Tibial nerve (tissue), 4 donors: Measurements from ENCODE around the gene ADCY3.

ENCODE experiments used
- EP300 ChIP-seq, 2 donors: sonication (generic); formaldehyde crosslinking; IDR thresholded peaks; one replicate each; pipeline ENCODE4 v1.6.1; 2017; ENCODE audit warnings: antibody characterized with exemption in 2 of 2, mild to moderate bottlenecking in 1 of 2
- POLR2A ChIP-seq, 2 donors: fragments of 450-650 bp; IDR thresholded peaks; one replicate each; pipeline ENCODE4 v1.6.1; 2017; ENCODE audit warnings: antibody characterized with exemption in 2 of 2, mild to moderate bottlenecking in 2 of 2, moderate library complexity in 2 of 2
- TF ChIP-seq, protein P1 (sequence below), 5 experiments: fragments of 200-600 bp in 3 of 5; fragments of 450-650 bp in 2 of 5; sonication (generic) in 3 of 5; IDR thresholded peaks; one replicate each; pipeline ENCODE4 v1.5.1; 2016 to 2019; ENCODE audit warnings: antibody characterized with exemption in 5 of 5, mild to moderate bottlenecking in 3 of 5, moderate library complexity in 2 of 5

DNA sequence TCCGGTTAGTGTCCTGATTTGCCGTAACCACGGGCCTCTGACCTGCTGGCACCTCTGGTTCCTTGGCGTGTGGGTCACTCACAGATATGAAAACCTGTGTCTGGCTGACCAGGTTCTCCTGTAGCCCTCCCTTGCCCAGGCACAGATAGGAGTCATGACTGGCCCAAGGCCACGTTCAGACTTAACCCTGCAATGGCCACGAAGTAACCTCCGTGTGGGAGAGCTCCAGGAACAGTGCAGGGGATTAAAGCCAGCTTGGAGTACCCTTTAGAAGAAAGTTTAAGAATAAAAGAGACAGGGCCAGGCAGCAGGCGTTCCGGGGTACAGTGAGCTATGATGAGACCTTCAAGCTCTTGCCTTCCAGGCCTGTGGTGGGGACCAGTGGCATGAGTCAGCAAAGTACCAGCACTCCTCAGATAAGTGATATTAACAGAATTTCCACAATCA is 101.3 kb downstream of the ADCY3 start:
- TF ChIP-seq, protein P1, sequence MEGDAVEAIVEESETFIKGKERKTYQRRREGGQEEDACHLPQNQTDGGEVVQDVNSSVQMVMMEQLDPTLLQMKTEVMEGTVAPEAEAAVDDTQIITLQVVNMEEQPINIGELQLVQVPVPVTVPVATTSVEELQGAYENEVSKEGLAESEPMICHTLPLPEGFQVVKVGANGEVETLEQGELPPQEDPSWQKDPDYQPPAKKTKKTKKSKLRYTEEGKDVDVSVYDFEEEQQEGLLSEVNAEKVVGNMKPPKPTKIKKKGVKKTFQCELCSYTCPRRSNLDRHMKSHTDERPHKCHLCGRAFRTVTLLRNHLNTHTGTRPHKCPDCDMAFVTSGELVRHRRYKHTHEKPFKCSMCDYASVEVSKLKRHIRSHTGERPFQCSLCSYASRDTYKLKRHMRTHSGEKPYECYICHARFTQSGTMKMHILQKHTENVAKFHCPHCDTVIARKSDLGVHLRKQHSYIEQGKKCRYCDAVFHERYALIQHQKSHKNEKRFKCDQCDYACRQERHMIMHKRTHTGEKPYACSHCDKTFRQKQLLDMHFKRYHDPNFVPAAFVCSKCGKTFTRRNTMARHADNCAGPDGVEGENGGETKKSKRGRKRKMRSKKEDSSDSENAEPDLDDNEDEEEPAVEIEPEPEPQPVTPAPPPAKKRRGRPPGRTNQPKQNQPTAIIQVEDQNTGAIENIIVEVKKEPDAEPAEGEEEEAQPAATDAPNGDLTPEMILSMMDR (IDR thresholded peaks at IDR 0.05) = no peak
- TF ChIP-seq POLR2A (IDR thresholded peaks at IDR 0.05) (no peak), EP300 (IDR thresholded peaks at IDR 0.05) (no peak)
